Mammary microvascular endothelial cell (primary cell): ENCODE results near the gene ANKRD7. TPM values are rescaled to one million over a fixed set of nuclear protein-coding genes. Genes with fewer than 3 reads are reported as not detected.

ENCODE experiments used
- total RNA-seq: library from RNA; depleted of rRNA; stranded (reverse); fragments of >200 nt; gene quantifications from 2 replicates; pipeline ENCODE4 v1.2.3, GENCODE V29; 2015

Gene ANKRD7, protein sequence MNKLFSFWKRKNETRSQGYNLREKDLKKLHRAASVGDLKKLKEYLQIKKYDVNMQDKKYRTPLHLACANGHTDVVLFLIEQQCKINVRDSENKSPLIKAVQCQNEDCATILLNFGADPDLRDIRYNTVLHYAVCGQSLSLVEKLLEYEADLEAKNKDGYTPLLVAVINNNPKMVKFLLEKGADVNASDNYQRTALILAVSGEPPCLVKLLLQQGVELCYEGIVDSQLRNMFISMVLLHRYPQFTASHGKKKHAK
- total RNA-seq, result 0.49 TPM in 1 of 2 replicates, not detected in the other

DNA sequence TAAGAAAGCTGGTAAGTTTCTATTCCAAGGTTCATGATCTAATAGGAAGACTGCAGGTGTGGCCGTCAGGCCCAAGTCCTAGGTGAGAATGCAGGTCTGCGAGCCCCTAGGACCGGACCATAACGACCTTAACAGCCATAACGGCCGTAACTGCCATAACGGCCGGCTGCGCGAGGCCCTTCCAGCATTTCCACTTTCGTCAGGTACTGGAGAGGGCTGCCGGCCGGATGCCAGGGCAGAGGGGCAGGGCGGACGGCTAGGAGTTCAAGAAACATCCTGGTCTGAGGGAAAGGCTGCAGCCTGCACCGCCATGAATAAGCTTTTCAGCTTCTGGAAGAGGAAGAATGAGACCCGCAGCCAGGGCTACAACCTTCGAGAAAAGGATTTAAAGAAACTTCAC lies at the start of gene ANKRD7:
Gene ANKRD7, plus strand, starts transcription at position 184 of the 400 bp plus-strand sequence. Its CDS starts 127 bp downstream, at position 311.

DNA sequence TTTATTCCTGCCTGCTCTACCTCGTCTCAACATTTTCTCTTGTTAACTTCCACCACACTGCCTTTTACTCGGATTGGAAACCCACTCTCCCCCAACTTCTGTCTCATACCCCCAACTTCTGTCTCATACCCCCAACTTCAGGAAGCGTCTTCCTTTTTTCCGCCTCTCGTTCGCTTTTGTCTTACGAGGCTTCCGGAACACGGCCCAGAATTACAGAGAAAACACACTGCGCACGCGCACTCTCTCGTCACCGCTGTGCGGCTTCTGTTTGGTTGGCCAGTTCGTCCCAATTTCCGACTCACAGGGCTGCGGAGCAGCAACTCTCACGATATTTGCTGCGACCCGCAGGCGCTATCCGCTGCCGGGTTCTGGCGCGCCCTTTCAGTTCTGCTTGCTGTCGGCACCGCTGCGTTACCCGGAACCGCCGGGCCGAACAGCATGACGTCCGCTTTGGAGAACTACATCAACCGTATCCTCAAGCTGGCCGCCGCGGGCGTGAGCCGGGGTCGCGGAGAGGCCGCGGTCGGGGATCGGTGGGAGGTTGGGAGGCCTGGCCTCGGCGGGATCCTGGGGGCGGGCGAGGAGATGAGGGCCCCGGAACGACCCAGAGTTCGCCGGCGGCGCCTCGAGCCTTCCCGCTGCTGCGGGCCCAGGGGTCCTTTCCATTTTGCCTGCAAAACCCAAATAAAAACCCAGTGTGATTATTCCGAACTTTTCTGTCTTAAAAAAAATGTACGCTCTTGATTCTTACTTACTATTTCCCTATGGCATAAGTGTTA lies 40.5 kb upstream of the ANKRD7 start, which contains the start of gene LSM8:
Gene LSM8, plus strand, starts transcription at position 379 of the 779 bp plus-strand sequence. Its CDS starts 60 bp downstream, at position 439.

Other genes starting within 250 kb of the ANKRD7 start
- gene LSM8, start 40.5 kb upstream of the ANKRD7 start, total RNA-seq, result 21.2 and 73.8 TPM in 2 replicates